ENCODE results near the gene NFATC1. TPM values are rescaled to one million over a fixed set of nuclear protein-coding genes. Genes with fewer than 3 reads are reported as not detected.
A peak's percentile ranks its signal among the peaks of the same experiment; 100 is the strongest.
"Not testable (repeated sequence)": the region's sequence is repeated elsewhere in the genome, so short reads cannot be mapped to it uniquely, and the experiment has no call there.

Gene NFATC1
- polyA plus RNA-seq, 1 donor from 2014 or later, result 63.2 TPM

- Mint-ChIP-seq H3K4me1 (peaks cover 17 to 29% (median 24%) of the 10 kb centered on the region in 3 donors), H3K27me3 (peaks cover 2% of the 10 kb centered on the region), H3K27ac (peak overlapping the region; percentile 54 to 80 (median 57)), H3K36me3 (peaks cover 8% of the 10 kb centered on the region), H3K4me3 (peak overlapping the region; percentile 23 to 91 (median 66)), H3K9me3 (peaks cover 3 to 13% (median 10%) of the 10 kb centered on the region in 3 donors)
Measured at GRCh38 chr18:79497638-79498081, 101.9 kb downstream of the NFATC1 start.

- Mint-ChIP-seq H3K9me3 (peaks cover 3 to 13% (median 10%) of the 10 kb centered on the region in 3 donors), H3K27me3 (peaks cover 2% of the 10 kb centered on the region), H3K27ac (no peak overlapping the region), H3K4me3 (no peak overlapping the region), H3K4me1 (peaks cover 17 to 32% (median 26%) of the 10 kb centered on the region in 3 donors), H3K36me3 (peaks cover 8% of the 10 kb centered on the region)
Measured at GRCh38 chr18:79498662-79499061, 102.9 kb downstream of the NFATC1 start.

GRCh38 chr18:79501006-79501405 is 105.3 kb downstream of the NFATC1 start:
- Mint-ChIP-seq H3K27me3 (peaks cover 2% of the 10 kb centered on the region), H3K4me3 (no peak overlapping the region), H3K36me3 (peaks cover 8% of the 10 kb centered on the region), H3K27ac (peak overlapping the region in 1 of 3 donors; percentile 33), H3K4me1 (peaks cover 28 to 34% (median 33%) of the 10 kb centered on the region in 3 donors), H3K9me3 (peaks cover 3 to 13% (median 8%) of the 10 kb centered on the region in 3 donors)

GRCh38 chr18:79502782-79503181 is 107.1 kb downstream of the NFATC1 start:
- peaks cover 3 to 10% (median 5%) of the 10 kb centered on the region in 3 donors for H3K9me3 Mint-ChIP-seq
- no peaks in the 10 kb centered on the region for H3K27me3 Mint-ChIP-seq
- H3K4me1 Mint-ChIP-seq, result peaks cover 31 to 36% (median 33%) of the 10 kb centered on the region in 3 donors
- no peak overlapping the region for H3K4me3 Mint-ChIP-seq
- H3K36me3 Mint-ChIP-seq, result peaks cover 4% of the 10 kb centered on the region
- peak overlapping the region in 2 of 3 donors; percentile 23 to 57 for H3K27ac Mint-ChIP-seq

- H3K4me3 Mint-ChIP-seq, result no peak overlapping the region
- H3K9me3 Mint-ChIP-seq, result peaks cover 1 to 6% (median 3%) of the 10 kb centered on the region in 3 donors
- H3K27me3 Mint-ChIP-seq, result no peaks in the 10 kb centered on the region
- peaks cover 4% of the 10 kb centered on the region for H3K36me3 Mint-ChIP-seq
- peaks cover 34 to 37% (median 35%) of the 10 kb centered on the region in 3 donors for H3K4me1 Mint-ChIP-seq
- peak overlapping the region in 2 of 3 donors; percentile 23 to 57 for H3K27ac Mint-ChIP-seq
Measured at GRCh38 chr18:79503406-79503805, 107.7 kb downstream of the NFATC1 start.

GRCh38 chr18:79504034-79504433 is 108.3 kb downstream of the NFATC1 start:
- Mint-ChIP-seq H3K36me3 (peaks cover 4% of the 10 kb centered on the region), H3K27me3 (peaks cover 2% of the 10 kb centered on the region), H3K4me3 (peak overlapping the region in 3 of 4 donors; percentile 7 to 79 (median 68)), H3K4me1 (peaks cover 35 to 43% (median 40%) of the 10 kb centered on the region in 3 donors), H3K27ac (peak overlapping the region in 2 of 3 donors; percentile 55 to 57), H3K9me3 (peaks cover 0 to 4% (median 2%) of the 10 kb centered on the region in 3 donors)

- H3K9me3 Mint-ChIP-seq, H3K36me3 Mint-ChIP-seq, H3K27me3 Mint-ChIP-seq: not testable (repeated sequence)
- Mint-ChIP-seq H3K4me1 (peaks cover 40 to 48% (median 44%) of the 10 kb centered on the region in 3 donors), H3K27ac (peak overlapping the region in 2 of 3 donors; percentile 55 to 57), H3K4me3 (peak overlapping the region in 3 of 4 donors; percentile 7 to 70 (median 68))
Measured at GRCh38 chr18:79504495-79504894, 108.8 kb downstream of the NFATC1 start.

GRCh38 chr18:79505465-79505864 is 109.7 kb downstream of the NFATC1 start:
- not testable (repeated sequence) for H3K27me3 Mint-ChIP-seq, H3K36me3 Mint-ChIP-seq, H3K9me3 Mint-ChIP-seq
- H3K27ac Mint-ChIP-seq, result peak overlapping the region in 2 of 3 donors; percentile 96
- peak overlapping the region in 2 of 4 donors; percentile 63 to 75 for H3K4me3 Mint-ChIP-seq
- H3K4me1 Mint-ChIP-seq, result peaks cover 49 to 55% (median 52%) of the 10 kb centered on the region in 3 donors

- Mint-ChIP-seq H3K4me3 (peak overlapping the region; percentile 25 to 75 (median 64)), H3K9me3 (no peaks in the 10 kb centered on the region), H3K4me1 (peaks cover 49 to 55% (median 52%) of the 10 kb centered on the region in 3 donors), H3K36me3 (peaks cover 2% of the 10 kb centered on the region), H3K27me3 (peaks cover 2% of the 10 kb centered on the region), H3K27ac (peak overlapping the region; percentile 84 to 96 (median 96))
Measured at GRCh38 chr18:79506191-79507075, 110.7 kb downstream of the NFATC1 start.

- H3K27ac Mint-ChIP-seq, result peak overlapping the region; percentile 84 to 96 (median 96)
- peaks cover 49 to 55% (median 52%) of the 10 kb centered on the region in 3 donors for H3K4me1 Mint-ChIP-seq
- H3K9me3 Mint-ChIP-seq, result no peaks in the 10 kb centered on the region
- peaks cover 2% of the 10 kb centered on the region for H3K36me3 Mint-ChIP-seq
- peaks cover 2% of the 10 kb centered on the region for H3K27me3 Mint-ChIP-seq
- peak overlapping the region; percentile 44 to 87 (median 70) for H3K4me3 Mint-ChIP-seq
Measured at GRCh38 chr18:79507076-79507545, 111.4 kb downstream of the NFATC1 start.

GRCh38 chr18:79507546-79508480 is 112.1 kb downstream of the NFATC1 start:
- H3K4me3 Mint-ChIP-seq, result peak overlapping the region; percentile 44 to 87 (median 70)
- H3K9me3 Mint-ChIP-seq, result no peaks in the 10 kb centered on the region
- H3K27ac Mint-ChIP-seq, result peak overlapping the region; percentile 84 to 96 (median 96)
- peaks cover 2% of the 10 kb centered on the region for H3K27me3 Mint-ChIP-seq
- H3K36me3 Mint-ChIP-seq, result no peaks in the 10 kb centered on the region
- peaks cover 49 to 53% (median 52%) of the 10 kb centered on the region in 3 donors for H3K4me1 Mint-ChIP-seq

GRCh38 chr18:79508565-79509535 is 113.1 kb downstream of the NFATC1 start:
- H3K4me3 Mint-ChIP-seq, result peak overlapping the region; percentile 44 to 85 (median 70)
- H3K9me3 Mint-ChIP-seq, result no peaks in the 10 kb centered on the region
- H3K27ac Mint-ChIP-seq, result peak overlapping the region; percentile 84 to 96 (median 96)
- peaks cover 44 to 53% (median 48%) of the 10 kb centered on the region in 3 donors for H3K4me1 Mint-ChIP-seq
- H3K27me3 Mint-ChIP-seq, result peaks cover 2% of the 10 kb centered on the region
- H3K36me3 Mint-ChIP-seq, result no peaks in the 10 kb centered on the region

- H3K27me3 Mint-ChIP-seq, result peaks cover 2% of the 10 kb centered on the region
- no peaks in the 10 kb centered on the region for H3K36me3 Mint-ChIP-seq
- peak overlapping the region; percentile 78 to 96 (median 84) for H3K27ac Mint-ChIP-seq
- peak overlapping the region in 3 of 4 donors; percentile 38 to 71 (median 65) for H3K4me3 Mint-ChIP-seq
- no peaks in the 10 kb centered on the region for H3K9me3 Mint-ChIP-seq
- peaks cover 39 to 46% (median 42%) of the 10 kb centered on the region in 3 donors for H3K4me1 Mint-ChIP-seq
Measured at GRCh38 chr18:79509536-79509930, 113.8 kb downstream of the NFATC1 start.

All from IgD-negative memory B cell (primary cell).